ACC112 (cell line): ENCODE results near the gene CCDC78.

Experiments
- H2AFZ ChIP-seq: fragments of 200-600 bp; sonication (generic); one replicate; pipeline ENCODE4 v1.6.0; 2017; ENCODE audit warnings: antibody characterized with exemption, low read length; ENCODE audit not compliant: unreplicated experiment
- H3K27ac ChIP-seq: fragments of 200-600 bp; sonication (generic); 2 replicates; pipeline ENCODE4 v1.5.1; 2014; ENCODE audit warnings: low read depth, mild to moderate bottlenecking, antibody characterized with exemption, low read length, moderate library complexity
- H3K27me3 ChIP-seq: fragments of 200-600 bp; sonication (generic); 2 replicates; pipeline ENCODE4 v1.6.1; 2014; ENCODE audit warnings: mild to moderate bottlenecking, antibody characterized with exemption, low read length, moderate library complexity, mixed read lengths; ENCODE audit not compliant: insufficient read depth
- H3K36me3 ChIP-seq: fragments of 200-600 bp; sonication (generic); 2 replicates; pipeline ENCODE4 v1.6.1; 2016; ENCODE audit warnings: mild to moderate bottlenecking, antibody characterized with exemption, low read length, moderate library complexity, mixed read lengths; ENCODE audit not compliant: insufficient read depth
- H3K4me1 ChIP-seq: fragments of 200-600 bp; sonication (generic); one replicate; pipeline ENCODE4 v1.6.1; 2016; ENCODE audit warnings: low read length, mixed read lengths; ENCODE audit not compliant: insufficient read depth, unreplicated experiment, control insufficient read depth
- H3K4me3 ChIP-seq: fragments of 200-600 bp; sonication (generic); 2 replicates; pipeline ENCODE4 v1.5.1; 2014; ENCODE audit warnings: mild to moderate bottlenecking, low read depth, low read length
- H3K79me2 ChIP-seq: fragments of 200-600 bp; sonication (generic); one replicate; pipeline ENCODE4 v1.6.0; 2016; ENCODE audit warnings: low read length; ENCODE audit not compliant: control insufficient read depth, unreplicated experiment, insufficient read depth

CCDC78 gene

GRCh38 chr16:687499-687898 lies 38.7 kb downstream of the CCDC78 start:
- H3K27ac ChIP-seq: no peak overlapping the region
- H3K4me3 ChIP-seq: no peak overlapping the region
- H3K36me3 ChIP-seq: peaks cover 17% of the 10 kb centered on the region; the same call in 1 of the 2 replicates
- H3K4me1 ChIP-seq: peaks cover 15% of the 10 kb centered on the region
- peaks cover 32% of the 10 kb centered on the region for H3K79me2 ChIP-seq
- no peak overlapping the region for H2AFZ ChIP-seq
- peaks cover 7% of the 10 kb centered on the region for H3K27me3 ChIP-seq

- H3K27me3 ChIP-seq: no peaks in the 10 kb centered on the region
- H2AFZ ChIP-seq: no peak overlapping the region
- peaks cover 40% of the 10 kb centered on the region for H3K79me2 ChIP-seq
- H3K4me3 ChIP-seq: no peak overlapping the region
- no peak overlapping the region for H3K27ac ChIP-seq
- peaks cover 24% of the 10 kb centered on the region; the same call in 1 of the 2 replicates for H3K36me3 ChIP-seq
- peaks cover 23% of the 10 kb centered on the region for H3K4me1 ChIP-seq
Measured at GRCh38 chr16:686459-687260, 39.6 kb downstream of the CCDC78 start.

- Histone ChIP-seq H3K27me3 (no peaks in the 10 kb centered on the region), H3K4me1 (peaks cover 29% of the 10 kb centered on the region), H3K79me2 (peaks cover 47% of the 10 kb centered on the region), H3K27ac (no peak overlapping the region), H2AFZ (no peak overlapping the region), H3K4me3 (no peak overlapping the region), H3K36me3 (peaks cover 25% of the 10 kb centered on the region; the same call in 1 of the 2 replicates)
Measured at GRCh38 chr16:685967-686366, 40.3 kb downstream of the CCDC78 start.

- H3K4me3 ChIP-seq: no peak overlapping the region
- no peak overlapping the region for H3K27ac ChIP-seq
- H3K36me3 ChIP-seq: peaks cover 25% of the 10 kb centered on the region; the same call in 1 of the 2 replicates
- H3K4me1 ChIP-seq: peaks cover 29% of the 10 kb centered on the region
- H3K79me2 ChIP-seq: peaks cover 53% of the 10 kb centered on the region
- H2AFZ ChIP-seq: no peak overlapping the region
- H3K27me3 ChIP-seq: no peaks in the 10 kb centered on the region
Measured at GRCh38 chr16:684961-685696, 41.1 kb downstream of the CCDC78 start.

- Histone ChIP-seq H3K27ac (peak within 1 kb of the TSS; percentile 58), H2AFZ (peak within 1 kb of the TSS; percentile 25), H3K36me3 (peaks cover 25% of the 10 kb centered on the region; the same call in 1 of the 2 replicates), H3K27me3 (no peaks in the 10 kb centered on the region), H3K4me3 (peak within 1 kb of the TSS; percentile 92), H3K4me1 (peaks cover 24% of the 10 kb centered on the region), H3K79me2 (peaks cover 49% of the 10 kb centered on the region)
Measured at GRCh38 chr16:684071-684794, 42.0 kb downstream of the CCDC78 start, which contains the start of gene JMJD8. Gene JMJD8 (minus strand): TSS chr16:684334. CDS start chr16:684319, 15 bp downstream.

GRCh38 chr16:683396-684070 lies 42.7 kb downstream of the CCDC78 start:
- Histone ChIP-seq H2AFZ (no peak overlapping the region), H3K27me3 (no peaks in the 10 kb centered on the region), H3K36me3 (peaks cover 25% of the 10 kb centered on the region; the same call in 1 of the 2 replicates), H3K4me3 (peak overlapping the region; percentile 92), H3K79me2 (peaks cover 43% of the 10 kb centered on the region), H3K4me1 (peaks cover 24% of the 10 kb centered on the region), H3K27ac (peak overlapping the region; percentile 58)

- H2AFZ ChIP-seq: no peak overlapping the region
- peaks cover 43% of the 10 kb centered on the region for H3K79me2 ChIP-seq
- H3K4me3 ChIP-seq: peak overlapping the region; percentile 92
- H3K27ac ChIP-seq: no peak overlapping the region
- no peaks in the 10 kb centered on the region for H3K27me3 ChIP-seq
- peaks cover 25% of the 10 kb centered on the region; the same call in 1 of the 2 replicates for H3K36me3 ChIP-seq
- peaks cover 24% of the 10 kb centered on the region for H3K4me1 ChIP-seq
Measured at GRCh38 chr16:682493-683395, 43.5 kb downstream of the CCDC78 start.

- Histone ChIP-seq H3K4me1 (peaks cover 24% of the 10 kb centered on the region), H3K27me3 (no peaks in the 10 kb centered on the region), H3K79me2 (peaks cover 42% of the 10 kb centered on the region), H3K36me3 (peaks cover 25% of the 10 kb centered on the region; the same call in 1 of the 2 replicates), H2AFZ (no peak overlapping the region), H3K4me3 (peak overlapping the region; percentile 92), H3K27ac (no peak overlapping the region)
Measured at GRCh38 chr16:681746-682427, 44.4 kb downstream of the CCDC78 start.
